OCI-LY3 (cell line): ENCODE results near the gene ERC1.

Experiments
- H2AFZ ChIP-seq: fragments of 200-600, 300-600 bp; shearing (Covaris generic); 2 replicates; pipeline ENCODE4 v1.6.0; 2014; ENCODE audit warnings: antibody characterized with exemption, low read depth, low read length
- H3K27ac ChIP-seq: fragments of 200-600, 300-600 bp; sonication (generic); 2 replicates; pipeline ENCODE4 v1.5.1; 2014; ENCODE audit warnings: mild to moderate bottlenecking, low read length, moderate library complexity, mixed read lengths
- H3K27me3 ChIP-seq: fragments of 200-600, 300-600 bp; sonication (generic); 2 replicates; pipeline ENCODE4 v1.6.1; 2014; ENCODE audit warnings: low read depth, low read length, mixed read lengths
- H3K36me3 ChIP-seq: fragments of 200-600, 300-600 bp; sonication (generic); replicated peaks from 2 replicates; pipeline ENCODE3; 2014; ENCODE audit warnings: low read depth, low read length, mixed read lengths
- H3K4me1 ChIP-seq: fragments of 300-600, 200-600 bp; sonication (generic); 2 replicates; pipeline ENCODE4 v1.6.1; 2014; ENCODE audit warnings: low read length, mixed read lengths
- H3K4me2 ChIP-seq: fragments of 200-600, 300-600 bp; sonication (generic); 2 replicates; pipeline ENCODE4 v1.6.1; 2014; ENCODE audit warnings: low read length, mixed read lengths
- H3K4me3 ChIP-seq: fragments of 300-600, 200-600 bp; sonication (generic); 2 replicates; pipeline ENCODE4 v1.5.1; 2014; ENCODE audit warnings: antibody characterized with exemption, mild to moderate bottlenecking, low read length, moderate library complexity
- H3K79me2 ChIP-seq: fragments of 300-600, 200-600 bp; shearing (Covaris generic); 2 replicates; pipeline ENCODE4 v1.6.1; 2014; ENCODE audit warnings: mild to moderate bottlenecking, low read length, mixed read lengths
- H3K9ac ChIP-seq: fragments of 300-600, 200-600 bp; shearing (Covaris generic); 2 replicates; pipeline ENCODE4 v1.6.0; 2014; ENCODE audit warnings: mild to moderate bottlenecking, low read length, moderate library complexity
- H3K9me3 ChIP-seq: fragments of 200-600, 300-600 bp; shearing (Covaris generic); 2 replicates; pipeline ENCODE4 v1.6.1; 2014; ENCODE audit warnings: low read length, mixed read lengths; ENCODE audit not compliant: insufficient read depth
- H4K20me1 ChIP-seq: fragments of 200-600, 300-600 bp; sonication (generic); 2 replicates; pipeline ENCODE4 v1.6.1; 2016; ENCODE audit warnings: low read length, mixed read lengths; ENCODE audit not compliant: insufficient read depth
- EZH2phosphoT487 ChIP-seq: fragments of 200-600 bp; shearing (Covaris generic); IDR thresholded peaks from 2 replicates; pipeline ENCODE4 v1.6.1; 2018; ENCODE audit warnings: antibody characterized with exemption, mixed run types, low read depth
- TF ChIP-seq, protein P1 (sequence below): fragments of 200-600, 300-600 bp; sonication (generic); IDR thresholded peaks from 2 replicates; pipeline ENCODE4 v1.5.1; 2014; ENCODE audit warnings: antibody characterized with exemption, low read length, low read depth

ERC1 gene

GRCh38 chr12:1162081-1162760, 171.2 kb downstream of the ERC1 start:
- H3K4me1 ChIP-seq = peaks cover 9% of the 10 kb centered on the region
- no peaks in the 10 kb centered on the region for H3K27me3 ChIP-seq
- H3K4me2 ChIP-seq = no peak overlapping the region
- no peaks in the 10 kb centered on the region for H4K20me1 ChIP-seq
- no peak overlapping the region for H3K27ac ChIP-seq
- H3K36me3 ChIP-seq = no peaks in the 10 kb centered on the region
- TF ChIP-seq, protein P1, sequence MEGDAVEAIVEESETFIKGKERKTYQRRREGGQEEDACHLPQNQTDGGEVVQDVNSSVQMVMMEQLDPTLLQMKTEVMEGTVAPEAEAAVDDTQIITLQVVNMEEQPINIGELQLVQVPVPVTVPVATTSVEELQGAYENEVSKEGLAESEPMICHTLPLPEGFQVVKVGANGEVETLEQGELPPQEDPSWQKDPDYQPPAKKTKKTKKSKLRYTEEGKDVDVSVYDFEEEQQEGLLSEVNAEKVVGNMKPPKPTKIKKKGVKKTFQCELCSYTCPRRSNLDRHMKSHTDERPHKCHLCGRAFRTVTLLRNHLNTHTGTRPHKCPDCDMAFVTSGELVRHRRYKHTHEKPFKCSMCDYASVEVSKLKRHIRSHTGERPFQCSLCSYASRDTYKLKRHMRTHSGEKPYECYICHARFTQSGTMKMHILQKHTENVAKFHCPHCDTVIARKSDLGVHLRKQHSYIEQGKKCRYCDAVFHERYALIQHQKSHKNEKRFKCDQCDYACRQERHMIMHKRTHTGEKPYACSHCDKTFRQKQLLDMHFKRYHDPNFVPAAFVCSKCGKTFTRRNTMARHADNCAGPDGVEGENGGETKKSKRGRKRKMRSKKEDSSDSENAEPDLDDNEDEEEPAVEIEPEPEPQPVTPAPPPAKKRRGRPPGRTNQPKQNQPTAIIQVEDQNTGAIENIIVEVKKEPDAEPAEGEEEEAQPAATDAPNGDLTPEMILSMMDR = no peak
- no peak for TF ChIP-seq EZH2phosphoT487
- H3K9ac ChIP-seq = no peak overlapping the region
- H3K79me2 ChIP-seq = no peaks in the 10 kb centered on the region
- no peaks in the 10 kb centered on the region for H3K9me3 ChIP-seq
- no peak overlapping the region for H2AFZ ChIP-seq
- H3K4me3 ChIP-seq = no peak overlapping the region

- H4K20me1 ChIP-seq = no peaks in the 10 kb centered on the region
- no peak overlapping the region for H3K9ac ChIP-seq
- H2AFZ ChIP-seq = no peak overlapping the region
- no peaks in the 10 kb centered on the region for H3K79me2 ChIP-seq
- H3K4me2 ChIP-seq = no peak overlapping the region
- H3K4me1 ChIP-seq = no peaks in the 10 kb centered on the region
- no peaks in the 10 kb centered on the region for H3K36me3 ChIP-seq
- no peak overlapping the region for H3K27ac ChIP-seq
- no peaks in the 10 kb centered on the region for H3K27me3 ChIP-seq
- H3K9me3 ChIP-seq = no peaks in the 10 kb centered on the region
- TF ChIP-seq, protein P1 = no peak
- TF ChIP-seq EZH2phosphoT487 = no peak
- no peak overlapping the region for H3K4me3 ChIP-seq
Measured at GRCh38 chr12:1167784-1168183, 176.8 kb downstream of the ERC1 start.

GRCh38 chr12:1170411-1170810, 179.4 kb downstream of the ERC1 start:
- H3K36me3 ChIP-seq = no peaks in the 10 kb centered on the region
- H4K20me1 ChIP-seq = no peaks in the 10 kb centered on the region
- H3K79me2 ChIP-seq = no peaks in the 10 kb centered on the region
- no peak overlapping the region for H3K4me3 ChIP-seq
- no peaks in the 10 kb centered on the region for H3K9me3 ChIP-seq
- no peaks in the 10 kb centered on the region for H3K4me1 ChIP-seq
- H3K27me3 ChIP-seq = no peaks in the 10 kb centered on the region
- H3K27ac ChIP-seq = no peak overlapping the region
- H3K9ac ChIP-seq = no peak overlapping the region
- TF ChIP-seq, protein P1 = no peak
- TF ChIP-seq EZH2phosphoT487 = no peak
- H3K4me2 ChIP-seq = no peak overlapping the region
- no peak overlapping the region for H2AFZ ChIP-seq

- TF ChIP-seq EZH2phosphoT487 = no peak
- TF ChIP-seq, protein P1 = no peak
- Histone ChIP-seq H3K9me3 (no peaks in the 10 kb centered on the region), H4K20me1 (no peaks in the 10 kb centered on the region), H3K36me3 (no peaks in the 10 kb centered on the region), H3K27ac (no peak overlapping the region), H3K9ac (no peak overlapping the region), H3K4me1 (no peaks in the 10 kb centered on the region), H3K27me3 (no peaks in the 10 kb centered on the region), H3K4me2 (no peak overlapping the region), H2AFZ (no peak overlapping the region), H3K79me2 (no peaks in the 10 kb centered on the region), H3K4me3 (no peak overlapping the region)
Measured at GRCh38 chr12:1171657-1172408, 180.8 kb downstream of the ERC1 start.
